HEK293 (cell line): Measurements from ENCODE around the gene BICD1.

Experiments used
- CTCF ChIA-PET: fragments of 350-600 bp; formaldehyde crosslinking; extraction: SDS; loops from one replicate; lab custom pipeline; 2021; ENCODE audit warnings: antibody characterized with exemption; lab: Yijun Ruan, JAX
- POLR2A ChIA-PET: fragments of 300-600 bp; formaldehyde crosslinking; extraction: SDS; loops from one replicate; lab custom pipeline; 2020; ENCODE audit warnings: antibody characterized with exemption, inconsistent platforms; lab: Yijun Ruan, JAX
- H3K27ac ChIP-seq: fragments of 200-500 bp; sonication (Bioruptor generic); 2 replicates; pipeline ENCODE4 v1.5.1; 2014; ENCODE audit warnings: low read depth, low read length, control low read depth, inconsistent platforms; ENCODE audit errors: extremely low read depth
- H3K36me3 ChIP-seq, 2 experiments: fragments of 200-500 bp in 1 of 2; sonication (Bioruptor generic) in 1 of 2; 1 replicate in 1 of 2; 2 replicates in 1 of 2; pipeline ENCODE4 v1.5.1; 2014 to 2017; ENCODE audit warnings: inconsistent platforms in 2 of 2, low read length in 2 of 2; ENCODE audit not compliant: control insufficient read depth in 2 of 2, insufficient read depth in 1 of 2
- H3K4me1 ChIP-seq: fragments of 200-500 bp; sonication (Bioruptor generic); 2 replicates; pipeline ENCODE4 v1.5.1; 2014; ENCODE audit warnings: mild to moderate bottlenecking, low read length, inconsistent platforms; ENCODE audit not compliant: control insufficient read depth, insufficient read depth
- H3K4me3 ChIP-seq: 2 replicates; pipeline ENCODE4 v1.5.1; 2011; ENCODE audit warnings: low read depth, mild to moderate bottlenecking, control low read depth, low read length, moderate library complexity
- H3K9me3 ChIP-seq: fragments of 200-500 bp; sonication (Bioruptor generic); 2 replicates; pipeline ENCODE4 v1.5.1; 2014; ENCODE audit warnings: low read depth, low read length, inconsistent platforms; ENCODE audit not compliant: control insufficient read depth, insufficient read depth
- IKZF3 ChIP-seq: fragments of 450-650 bp; IDR thresholded peaks from 2 replicates; pipeline ENCODE4 v1.5.0; 2018; ENCODE audit warnings: missing biosample characterization, mild to moderate bottlenecking, missing genetic modification characterization, moderate library complexity
- REPIN1 ChIP-seq: fragments of 450-650 bp; formaldehyde crosslinking; IDR thresholded peaks from 2 replicates; pipeline ENCODE4 v1.5.1; 2017; ENCODE audit warnings: missing biosample characterization, missing genetic modification characterization, low read depth
- SP2 ChIP-seq: fragments of 450-650 bp; formaldehyde crosslinking; IDR thresholded peaks from 2 replicates; pipeline ENCODE4 v1.5.1; 2016; ENCODE audit warnings: missing biosample characterization, missing genetic modification characterization
- ZBTB1 ChIP-seq: fragments of 450-650 bp; formaldehyde crosslinking; IDR thresholded peaks from 2 replicates; pipeline ENCODE4 v1.5.1; 2016; ENCODE audit warnings: missing biosample characterization, missing genetic modification characterization
- ZFP37 ChIP-seq: fragments of 450-650 bp; formaldehyde crosslinking; IDR thresholded peaks from 2 replicates; pipeline ENCODE4 v1.5.1; 2016; ENCODE audit warnings: missing biosample characterization, missing genetic modification characterization
- ZNF132 ChIP-seq: fragments of 450-650 bp; formaldehyde crosslinking; IDR thresholded peaks from 2 replicates; pipeline ENCODE4 v1.5.1; 2017; ENCODE audit warnings: missing biosample characterization, missing genetic modification characterization, borderline replicate concordance
- ZNF155 ChIP-seq: fragments of 450-650 bp; formaldehyde crosslinking; IDR thresholded peaks from 2 replicates; pipeline ENCODE4 v1.5.1; 2016; ENCODE audit warnings: missing biosample characterization, missing genetic modification characterization
- ZNF311 ChIP-seq: fragments of 450-650 bp; formaldehyde crosslinking; IDR thresholded peaks from 2 replicates; pipeline ENCODE4 v1.5.1; 2017; ENCODE audit warnings: missing biosample characterization, missing genetic modification characterization, borderline replicate concordance
- ZNF391 ChIP-seq: fragments of 450-650 bp; formaldehyde crosslinking; IDR thresholded peaks from 2 replicates; pipeline ENCODE4 v1.5.1; 2016; ENCODE audit warnings: low read depth, missing biosample characterization, missing genetic modification characterization, borderline replicate concordance
- ZNF473 ChIP-seq: fragments of 450-650 bp; formaldehyde crosslinking; IDR thresholded peaks from 2 replicates; pipeline ENCODE4 v1.5.1; 2017; ENCODE audit warnings: missing biosample characterization, missing genetic modification characterization
- ZNF529 ChIP-seq: fragments of 450-650 bp; formaldehyde crosslinking; IDR thresholded peaks from 2 replicates; pipeline ENCODE4 v1.5.1; 2017; ENCODE audit warnings: missing genetic modification characterization, missing biosample characterization; ENCODE audit not compliant: insufficient replicate concordance
- ZNF549 ChIP-seq: fragments of 450-650 bp; IDR thresholded peaks from 2 replicates; pipeline ENCODE4 v1.5.1; 2018; ENCODE audit warnings: missing biosample characterization, missing genetic modification characterization, mild to moderate bottlenecking, inconsistent platforms, moderate library complexity
- ZNF561 ChIP-seq: fragments of 450-650 bp; IDR thresholded peaks from 2 replicates; pipeline ENCODE4 v1.5.1; 2018; ENCODE audit warnings: missing biosample characterization, missing genetic modification characterization, borderline replicate concordance
- ZNF623 ChIP-seq: fragments of 450-650 bp; formaldehyde crosslinking; IDR thresholded peaks from 2 replicates; pipeline ENCODE4 v1.5.1; 2016; ENCODE audit warnings: missing biosample characterization, missing genetic modification characterization
- ZNF629 ChIP-seq: fragments of 450-650 bp; formaldehyde crosslinking; IDR thresholded peaks from 2 replicates; pipeline ENCODE4 v1.5.1; 2017; ENCODE audit warnings: missing biosample characterization, missing genetic modification characterization
- ZNF654 ChIP-seq: fragments of 450-650 bp; formaldehyde crosslinking; IDR thresholded peaks from 2 replicates; pipeline ENCODE4 v1.5.1; 2016; ENCODE audit warnings: low read depth, missing biosample characterization, missing genetic modification characterization
- ZNF830 ChIP-seq: fragments of 450-650 bp; IDR thresholded peaks from 2 replicates; pipeline ENCODE4 v1.5.0; 2018; ENCODE audit warnings: missing biosample characterization, missing genetic modification characterization, low read depth, mild to moderate bottlenecking, moderate library complexity
- ZSCAN16 ChIP-seq: fragments of 450-650 bp; formaldehyde crosslinking; IDR thresholded peaks from 2 replicates; pipeline ENCODE4 v1.5.1; 2016; ENCODE audit warnings: missing biosample characterization, missing genetic modification characterization
- TF ChIP-seq, protein P1 (sequence below): fragments of 450-650 bp; formaldehyde crosslinking; IDR thresholded peaks from 2 replicates; pipeline ENCODE4 v1.5.1; 2016; ENCODE audit warnings: missing biosample characterization, missing genetic modification characterization
- TF ChIP-seq, protein P2 (sequence below): fragments of 450-650 bp; formaldehyde crosslinking; IDR thresholded peaks from 2 replicates; pipeline ENCODE4 v1.5.1; 2016; ENCODE audit warnings: missing biosample characterization, missing genetic modification characterization
- TF ChIP-seq, protein P3 (sequence below): fragments of 450-650 bp; formaldehyde crosslinking; IDR thresholded peaks from 2 replicates; pipeline ENCODE4 v1.5.1; 2016; ENCODE audit warnings: missing biosample characterization, missing genetic modification characterization

Gene BICD1

DNA sequence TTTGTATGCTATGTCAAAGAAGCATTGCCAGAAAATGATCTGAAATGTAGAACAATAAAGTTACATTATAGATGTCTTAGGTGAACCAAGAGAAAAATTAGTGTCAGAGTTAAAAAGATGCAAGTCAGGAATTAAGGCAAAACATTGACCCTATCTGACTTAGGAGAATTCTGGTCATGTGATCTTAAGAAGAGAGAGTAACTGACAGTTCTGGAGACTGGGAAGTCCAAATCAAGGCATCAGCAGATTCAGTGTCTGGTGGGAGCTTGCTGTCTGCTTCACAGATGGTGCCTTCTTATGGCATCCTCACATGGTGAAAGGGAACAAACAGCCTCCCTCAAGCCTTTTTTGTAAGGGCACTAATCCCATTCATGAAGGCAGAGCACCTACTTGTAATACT, 42.8 kb downstream of the BICD1 start:
- Histone ChIP-seq H3K27ac (no peak overlapping the region), H3K4me3 (no peak overlapping the region), H3K9me3 (no peaks in the 10 kb centered on the region), H3K4me1 (no peaks in the 10 kb centered on the region), H3K36me3 (peaks cover 0 to 5% of the 10 kb centered on the region in 2 experiments; a peak in 1 of 3 replicates)
- POLR2A ChIA-PET, result no interaction called here
- TF ChIP-seq ZNF529 (no peak), ZBTB1 (tag by site-specific recombination) (no peak), ZNF473 (tag by site-specific recombination) (no peak), ZNF391 (tag by site-specific recombination) (no peak), SP2 (no peak), ZNF132 (tag by site-specific recombination) (no peak), IKZF3 (no peak)
- TF ChIP-seq, protein P1, sequence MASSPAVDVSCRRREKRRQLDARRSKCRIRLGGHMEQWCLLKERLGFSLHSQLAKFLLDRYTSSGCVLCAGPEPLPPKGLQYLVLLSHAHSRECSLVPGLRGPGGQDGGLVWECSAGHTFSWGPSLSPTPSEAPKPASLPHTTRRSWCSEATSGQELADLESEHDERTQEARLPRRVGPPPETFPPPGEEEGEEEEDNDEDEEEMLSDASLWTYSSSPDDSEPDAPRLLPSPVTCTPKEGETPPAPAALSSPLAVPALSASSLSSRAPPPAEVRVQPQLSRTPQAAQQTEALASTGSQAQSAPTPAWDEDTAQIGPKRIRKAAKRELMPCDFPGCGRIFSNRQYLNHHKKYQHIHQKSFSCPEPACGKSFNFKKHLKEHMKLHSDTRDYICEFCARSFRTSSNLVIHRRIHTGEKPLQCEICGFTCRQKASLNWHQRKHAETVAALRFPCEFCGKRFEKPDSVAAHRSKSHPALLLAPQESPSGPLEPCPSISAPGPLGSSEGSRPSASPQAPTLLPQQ (tag by site-specific recombination), result no peak
- TF ChIP-seq, protein P2, sequence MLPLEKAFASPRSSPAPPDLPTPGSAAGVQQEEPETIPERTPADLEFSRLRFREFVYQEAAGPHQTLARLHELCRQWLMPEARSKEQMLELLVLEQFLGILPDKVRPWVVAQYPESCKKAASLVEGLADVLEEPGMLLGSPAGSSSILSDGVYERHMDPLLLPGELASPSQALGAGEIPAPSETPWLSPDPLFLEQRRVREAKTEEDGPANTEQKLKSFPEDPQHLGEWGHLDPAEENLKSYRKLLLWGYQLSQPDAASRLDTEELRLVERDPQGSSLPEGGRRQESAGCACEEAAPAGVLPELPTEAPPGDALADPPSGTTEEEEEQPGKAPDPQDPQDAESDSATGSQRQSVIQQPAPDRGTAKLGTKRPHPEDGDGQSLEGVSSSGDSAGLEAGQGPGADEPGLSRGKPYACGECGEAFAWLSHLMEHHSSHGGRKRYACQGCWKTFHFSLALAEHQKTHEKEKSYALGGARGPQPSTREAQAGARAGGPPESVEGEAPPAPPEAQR, result no peak
- CTCF ChIA-PET, result no interaction called here

DNA sequence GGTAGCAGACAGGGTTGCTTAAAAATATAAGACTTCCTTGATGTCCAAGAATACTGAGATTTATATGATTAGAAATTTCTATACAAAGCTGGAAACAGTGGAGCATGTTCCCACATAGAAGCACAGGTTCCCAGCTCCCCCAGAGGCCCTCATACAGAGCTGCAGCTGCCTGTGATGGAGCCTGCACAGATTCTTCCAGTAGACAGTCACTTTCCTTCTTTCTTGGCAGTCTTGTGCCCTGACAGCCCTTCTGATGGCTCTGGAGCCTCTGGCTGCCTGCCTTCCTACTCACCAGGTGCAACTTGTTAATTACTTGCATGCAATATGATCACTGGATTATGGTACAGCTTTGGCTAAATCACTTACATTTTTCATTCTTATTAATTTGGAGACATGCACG, 44.4 kb downstream of the BICD1 start:
- POLR2A ChIA-PET, result no interaction called here
- no peak for TF ChIP-seq ZNF311 (tag by site-specific recombination)
- no peak for TF ChIP-seq ZNF830 (tag by site-specific recombination)
- no peak for TF ChIP-seq ZNF561 (tag by site-specific recombination)
- TF ChIP-seq ZNF155 (tag by site-specific recombination), result no peak
- TF ChIP-seq, protein P3, sequence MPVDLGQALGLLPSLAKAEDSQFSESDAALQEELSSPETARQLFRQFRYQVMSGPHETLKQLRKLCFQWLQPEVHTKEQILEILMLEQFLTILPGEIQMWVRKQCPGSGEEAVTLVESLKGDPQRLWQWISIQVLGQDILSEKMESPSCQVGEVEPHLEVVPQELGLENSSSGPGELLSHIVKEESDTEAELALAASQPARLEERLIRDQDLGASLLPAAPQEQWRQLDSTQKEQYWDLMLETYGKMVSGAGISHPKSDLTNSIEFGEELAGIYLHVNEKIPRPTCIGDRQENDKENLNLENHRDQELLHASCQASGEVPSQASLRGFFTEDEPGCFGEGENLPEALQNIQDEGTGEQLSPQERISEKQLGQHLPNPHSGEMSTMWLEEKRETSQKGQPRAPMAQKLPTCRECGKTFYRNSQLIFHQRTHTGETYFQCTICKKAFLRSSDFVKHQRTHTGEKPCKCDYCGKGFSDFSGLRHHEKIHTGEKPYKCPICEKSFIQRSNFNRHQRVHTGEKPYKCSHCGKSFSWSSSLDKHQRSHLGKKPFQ (tag by site-specific recombination), result no peak
- no peak for TF ChIP-seq ZBTB1 (tag by site-specific recombination)
- CTCF ChIA-PET, result no interaction called here

DNA sequence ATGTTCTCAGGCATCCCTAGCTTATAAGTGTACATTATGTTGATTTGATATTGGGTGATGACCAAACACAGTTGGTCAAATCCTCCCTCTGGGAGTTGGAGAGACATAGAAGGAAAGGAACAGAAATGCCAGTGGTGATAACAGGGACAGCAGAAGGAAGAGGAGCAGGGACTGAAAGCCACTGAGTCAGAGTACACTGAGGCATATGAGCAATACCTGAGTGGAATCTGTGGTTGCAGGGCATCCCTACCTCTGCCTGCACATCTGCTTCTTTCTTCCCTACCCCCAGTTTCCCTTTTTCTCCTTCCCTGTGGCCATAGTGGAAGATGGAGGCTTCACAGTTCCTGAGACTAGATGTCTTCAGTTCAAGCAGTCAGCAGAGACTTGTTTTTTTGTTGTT, 44.9 kb downstream of the BICD1 start:
- CTCF ChIA-PET, result interaction anchor here (0.7 kb wide), 1 partner anchor 332 kb away, joined by 3 read pairs; no protein-coding TSS in a partner anchor
- Histone ChIP-seq H3K9me3 (no peaks in the 10 kb centered on the region), H3K36me3 (peaks cover 0 to 5% of the 10 kb centered on the region in 2 experiments; a peak in 1 of 3 replicates), H3K4me3 (no peak overlapping the region), H3K4me1 (peaks cover 6% of the 10 kb centered on the region; the same call in 1 of the 2 replicates), H3K27ac (no peak overlapping the region)
- POLR2A ChIA-PET, result no interaction called here
- TF ChIP-seq ZNF311 (tag by site-specific recombination), result no peak
- no peak for TF ChIP-seq ZFP37
- TF ChIP-seq ZSCAN16 (tag by site-specific recombination), result no peak
- TF ChIP-seq ZNF654, result no peak
- TF ChIP-seq REPIN1 (tag by site-specific recombination), result no peak
- no peak for TF ChIP-seq ZNF549 (tag by site-specific recombination)
- TF ChIP-seq ZNF623 (tag by site-specific recombination), result no peak
- TF ChIP-seq ZNF629 (tag by site-specific recombination), result no peak

More for the DNA sequence above, 44.4 kb downstream of the BICD1 start:
- no peaks in the 10 kb centered on the region for H3K9me3 ChIP-seq
- peaks cover 4% of the 10 kb centered on the region; the same call in 1 of the 2 replicates for H3K4me1 ChIP-seq
- peaks cover 0 to 5% of the 10 kb centered on the region in 2 experiments; a peak in 1 of 3 replicates for H3K36me3 ChIP-seq
- H3K27ac ChIP-seq, result no peak overlapping the region
- H3K4me3 ChIP-seq, result no peak overlapping the region
